B cell (primary cell): ENCODE measurements around the gene POU2F2. TPM values are rescaled to one million over a fixed set of nuclear protein-coding genes. Genes with fewer than 3 reads are reported as not detected.

ENCODE experiments used
- ATAC-seq: fragments of 200-7000 bp; cut with Tn5 transposase; one replicate; pipeline ENCODE4 v1.10.0; 2021; ENCODE audit warnings: low read depth, mild to moderate bottlenecking, moderate number of reproducible peaks, moderate library complexity
- CTCF ChIA-PET: fragments of 350-600 bp; sonication (Branson Sonifier 250); formaldehyde crosslinking; loops from one replicate; lab custom pipeline; 2021; ENCODE audit warnings: antibody characterized with exemption, inconsistent platforms; lab: Charles Lee
- POLR2A ChIA-PET: fragments of 350-600 bp; sonication (Branson Sonifier 250); formaldehyde crosslinking; loops from one replicate; lab custom pipeline; 2021; ENCODE audit warnings: antibody characterized with exemption; lab: Charles Lee
- DNase-seq: peaks from one replicate; pipeline ENCODE4 v3.0.0; 2013
- H2AFZ ChIP-seq: 2 replicates; pipeline ENCODE4 v1.6.1; 2012; ENCODE audit warnings: mild to moderate bottlenecking, low read depth, low read length; ENCODE audit not compliant: insufficient read depth, poor library complexity, severe bottlenecking
- H3K27ac ChIP-seq, 2 donors: 1 replicate in 1 of 2; 2 replicates in 1 of 2; pipeline ENCODE4 v1.5.1; 2012 to 2013; ENCODE audit warnings: low read length in 2 of 2, mild to moderate bottlenecking in 2 of 2, moderate library complexity in 1 of 2
- H3K27me3 ChIP-seq, 4 experiments: fragments of 200-600 bp in 1 of 4; sonication (generic) in 1 of 4; replicated peaks in 1 of 4; 1 replicate in 2 of 4; 2 replicates in 2 of 4; pipeline versions ENCODE4 v1.6.1 to v1.7.0; 2013 to 2016; ENCODE audit warnings: low read length in 3 of 4, mild to moderate bottlenecking in 2 of 4, mixed read lengths in 1 of 4, moderate library complexity in 1 of 4; ENCODE audit not compliant: insufficient read depth in 4 of 4, control insufficient read depth in 3 of 4; ENCODE audit errors: control extremely low read depth in 1 of 4
- H3K36me3 ChIP-seq, 2 experiments: replicated peaks in 1 of 2; 1 replicate in 1 of 2; 2 replicates in 1 of 2; pipeline versions ENCODE4 v1.6.1 to v1.7.1; 2013; ENCODE audit warnings: low read length in 1 of 2; ENCODE audit not compliant: insufficient read depth in 2 of 2, control insufficient read depth in 1 of 2; ENCODE audit errors: control extremely low read depth in 1 of 2, extremely low read depth in 1 of 2
- H3K4me1 ChIP-seq, 2 donors: fragments of 200-600 bp in 1 of 2; sonication (generic) in 1 of 2; 1 replicate in 1 of 2; 2 replicates in 1 of 2; pipeline versions ENCODE4 v1.5.1 to v1.6.1; 2013 to 2017; ENCODE audit warnings: low read length in 2 of 2; ENCODE audit not compliant: control insufficient read depth in 2 of 2, insufficient read depth in 2 of 2
- H3K4me2 ChIP-seq: replicated peaks from 2 replicates; pipeline ENCODE3; 2012; ENCODE audit warnings: mild to moderate bottlenecking, low read depth, low read length; ENCODE audit not compliant: poor library complexity, severe bottlenecking
- H3K4me3 ChIP-seq, 5 experiments: fragments of 200-600 bp in 1 of 5; sonication (generic) in 1 of 5; 1 replicate in 3 of 5; 2 replicates in 2 of 5; pipeline versions ENCODE4 v1.5.1 to v1.7.0; 2011 to 2016; ENCODE audit warnings: low read length in 4 of 5, mild to moderate bottlenecking in 4 of 5, low read depth in 2 of 5, control low read depth in 1 of 5, moderate library complexity in 1 of 5; ENCODE audit not compliant: insufficient read depth in 1 of 5; ENCODE audit errors: control extremely low read depth in 1 of 5, extremely low read depth in 1 of 5
- H3K79me2 ChIP-seq: fragments of 200-600 bp; sonication (generic); one replicate; pipeline ENCODE4 v1.6.0; 2016; ENCODE audit warnings: low read length; ENCODE audit not compliant: control insufficient read depth, insufficient read depth
- H3K9ac ChIP-seq: fragments of 200-600 bp; sonication (generic); 2 replicates; pipeline ENCODE4 v1.6.1; 2017; ENCODE audit warnings: mild to moderate bottlenecking, low read length, moderate library complexity
- H3K9me3 ChIP-seq, 3 donors: one replicate each; pipeline versions ENCODE4 v1.6.1 to v1.7.1; 2013; ENCODE audit warnings: low read length in 2 of 3; ENCODE audit not compliant: control insufficient read depth in 2 of 3, insufficient read depth in 1 of 3; ENCODE audit errors: control extremely low read depth in 1 of 3
- H4K20me1 ChIP-seq: 2 replicates; pipeline ENCODE4 v1.6.0; 2012; ENCODE audit warnings: mild to moderate bottlenecking, low read length; ENCODE audit not compliant: insufficient read depth, control insufficient read depth, poor library complexity, severe bottlenecking
- H3K27ac Mint-ChIP-seq: one replicate; pipeline ENCODE4 v1.8.0; 2021; ENCODE audit warnings: mixed read lengths
- H3K27me3 Mint-ChIP-seq: one replicate; pipeline ENCODE4 v1.8.0; 2021; ENCODE audit warnings: mixed read lengths
- H3K4me1 Mint-ChIP-seq: one replicate; pipeline ENCODE4 v1.8.0; 2021; ENCODE audit warnings: mixed read lengths
- H3K4me3 Mint-ChIP-seq: one replicate; pipeline ENCODE4 v1.8.0; 2021; ENCODE audit warnings: mixed read lengths
- H3K9me3 Mint-ChIP-seq: one replicate; pipeline ENCODE4 v1.8.0; 2022; ENCODE audit warnings: mixed read lengths; ENCODE audit not compliant: insufficient read depth
- CTCF ChIP-seq: fragments of 200-600 bp; IDR thresholded peaks from one replicate; pipeline ENCODE4 v1.8.0; 2022; ENCODE audit warnings: antibody characterized with exemption, mild to moderate bottlenecking
- EZH2 ChIP-seq: IDR thresholded peaks from 2 replicates; pipeline ENCODE4 v1.6.1; 2012; ENCODE audit warnings: borderline replicate concordance, low read depth, mild to moderate bottlenecking, moderate library complexity, low read length; ENCODE audit not compliant: insufficient read depth, poor library complexity, severe bottlenecking
- WGBS: methylation state at CpG from one replicate; pipeline ENCODE4 v1.1.5; 2013; ENCODE audit warnings: missing lambda C conversion rate; ENCODE audit not compliant: insufficient coverage; 5-methylcytosine and 5-hydroxymethylcytosine counted together
- intact Hi-C: fragments of 100-400 bp; cut with micrococcal nuclease; formaldehyde crosslinking; loops from one replicate; pipeline ENCODE4 v1.10.0; 2022
- polyA plus RNA-seq: library from polyadenylated mRNA; depleted of rRNA; stranded (reverse); fragments of >200 nt; gene quantifications from 2 replicates; pipeline ENCODE4 v1.2.3, GENCODE V29; 2012
- total RNA-seq, 2 donors: library from RNA; stranded (reverse); fragments of 120-200 nt in 1 of 2; gene quantifications; 1 replicate in 1 of 2; 2 replicates in 1 of 2; pipeline versions ENCODE4 v1.2.3 to v1.2.4, GENCODE V29; 2013 to 2022

POU2F2 gene
- total and polyA plus RNA-seq, 2 donors (not counting 1 experiment from before 2014, with no cell fraction given): 152 to 170 TPM

GRCh38 chr19:42156571-42156970 is 24.3 kb upstream of the POU2F2 start:
- TF ChIP-seq EZH2 (no peak), CTCF (no peak)
- no peak overlapping the region for H3K4me3 Mint-ChIP-seq
- CTCF ChIA-PET: no interaction called here
- H3K4me1 Mint-ChIP-seq: peaks cover 25% of the 10 kb centered on the region
- POLR2A ChIA-PET: no interaction called here
- H4K20me1 ChIP-seq: peaks cover 9% of the 10 kb centered on the region
- H3K27ac Mint-ChIP-seq: no peak overlapping the region
- no peak overlapping the region for H2AFZ ChIP-seq
- no peak overlapping the region for H3K4me2 ChIP-seq
- H3K4me3 ChIP-seq: no peak overlapping the region
- ATAC-seq: no peak
- H3K9me3 ChIP-seq: no peaks in the 10 kb centered on the region
- no peaks in the 10 kb centered on the region for H3K9me3 Mint-ChIP-seq
- peaks cover 10% of the 10 kb centered on the region for H3K27me3 Mint-ChIP-seq
- H3K27ac ChIP-seq: no peak overlapping the region
- no peak overlapping the region for H3K9ac ChIP-seq
- peaks cover 19 to 23% of the 10 kb centered on the region in 2 donors for H3K4me1 ChIP-seq
- intact Hi-C loops: no loop called here
- peaks cover 3% of the 10 kb centered on the region for H3K79me2 ChIP-seq
- H3K27me3 ChIP-seq: peaks cover 0 to 3% (median 0%) of the 10 kb centered on the region in 4 experiments
- WGBS: 99% methylated on average over 8 of the region's 8 CpGs
- H3K36me3 ChIP-seq: peaks cover 0 to 9% of the 10 kb centered on the region in 2 experiments
- DNase-seq: no peak

GRCh38 chr19:42155796-42156195 is 23.6 kb upstream of the POU2F2 start:
- CTCF ChIA-PET: interaction anchor here (0.7 to 1.3 kb wide), 2 partner anchors 47 to 121 kb away, joined by 4 to 5 read pairs; no protein-coding TSS in a partner anchor

More at GRCh38 chr19:42155796-42156195, 23.6 kb upstream of the POU2F2 start:
- intact Hi-C loops: no loop called here
- POLR2A ChIA-PET: no interaction called here
- peak overlapping the region; percentile 83 for H3K27ac Mint-ChIP-seq
- peaks cover 0 to 9% of the 10 kb centered on the region in 2 experiments for H3K36me3 ChIP-seq
- H3K27ac ChIP-seq: peak overlapping the region in 1 of 2 donors; percentile 68
- H3K4me2 ChIP-seq: peak overlapping the region; percentile 74
- H4K20me1 ChIP-seq: peaks cover 16% of the 10 kb centered on the region
- 88% methylated on average over 10 of the region's 10 CpGs for WGBS
- peaks cover 19 to 23% of the 10 kb centered on the region in 2 donors for H3K4me1 ChIP-seq
- peaks cover 11% of the 10 kb centered on the region for H3K79me2 ChIP-seq
- H3K9me3 ChIP-seq: no peaks in the 10 kb centered on the region
- no peaks in the 10 kb centered on the region for H3K9me3 Mint-ChIP-seq
- no peak overlapping the region for H3K9ac ChIP-seq
- H2AFZ ChIP-seq: no peak overlapping the region
- ATAC-seq (no peak), DNase-seq (no peak)
- H3K4me3 Mint-ChIP-seq: no peak overlapping the region
- peaks cover 25% of the 10 kb centered on the region for H3K4me1 Mint-ChIP-seq
- peaks cover 4% of the 10 kb centered on the region for H3K27me3 Mint-ChIP-seq
- no peak overlapping the region for H3K4me3 ChIP-seq
- TF ChIP-seq EZH2 (no peak), CTCF (no peak)
- no peaks in the 10 kb centered on the region for H3K27me3 ChIP-seq
